Measurements from ENCODE around the gene FAM3A. TPM values are rescaled to one million over a fixed set of nuclear protein-coding genes. Genes with fewer than 3 reads are reported as not detected.
A peak's percentile ranks its signal among the peaks of the same experiment; 100 is the strongest.

FAM3A gene
- total and polyA plus RNA-seq, 2 of the 4 experiments (the other 2 are of a cell fraction) = 14.0 to 47.2 TPM

GRCh38 chrX:154529206-154529612 is 13.2 kb upstream of the FAM3A start:
- ChIA-PET CTCF (no interaction called here), POLR2A (ENCODE audit: unreplicated experiment) (no interaction called here)
- no peak overlapping the region for H2BK15ac ChIP-seq (ENCODE audit: low read depth, low read length)
- no peak overlapping the region for H2BK5ac ChIP-seq (ENCODE audit: low read depth, low read length, poor library complexity, severe bottlenecking)
- 0 out of 2 replicates have a peak, but pooled peaks cover 2% of the 10 kb centered on the region for H3K9me1 ChIP-seq (ENCODE audit: insufficient read depth, low read length)
- H4K5ac ChIP-seq (ENCODE audit: low read depth, low read length) = no peak overlapping the region
- H3K18ac ChIP-seq (ENCODE audit: low read depth, low read length) = no peak overlapping the region
- BruUV-seq (replicated peaks) = no TSS peak
- no peaks in the 10 kb centered on the region for H3K9me3 ChIP-seq (ENCODE audit: control insufficient read depth, insufficient read depth, low read length)
- DNase-seq (peak; percentile 15), ATAC-seq (ENCODE audit: low read depth) (peak; percentile 20; the same call in 1 of the 2 replicates)
- H3K4me1 ChIP-seq (ENCODE audit: control insufficient read depth, insufficient read depth, low read length) = peaks cover 10% of the 10 kb centered on the region
- no peak overlapping the region; a peak in 1 of 4 replicates for H4K8ac ChIP-seq (ENCODE audit: low read depth in 2 of 2, low read length in 2 of 2)
- H3K9ac ChIP-seq (ENCODE audit: low read depth, low read length) = no peak overlapping the region
- TF ChIP-seq RAD21 (IDR thresholded peaks at IDR 0.05; ENCODE audit: low read length) (no peak), CEBPB (IDR thresholded peaks at IDR 0.05; ENCODE audit: low read depth, low read length) (peak; percentile 47; the same call in 1 of the 2 replicates)
- no peak overlapping the region for H2AK5ac ChIP-seq (ENCODE audit: low read depth, low read length)
- H3K27me3 ChIP-seq (ENCODE audit: control insufficient read depth, insufficient read depth, low read length) = no peaks in the 10 kb centered on the region
- H3K4me3 ChIP-seq (ENCODE audit: insufficient read depth, low read depth, low read length) = no peak overlapping the region
- intact Hi-C loops (cut with micrococcal nuclease) (no loop called here), in situ Hi-C loops (cut with MboI; ENCODE audit: low sequenced_read_pairs) (loop anchor here (25.0 kb wide), 1 partner anchor 1567 kb away; no protein-coding TSS in a partner anchor), dilution Hi-C loops (cut with HindIII; ENCODE audit: low sequenced_read_pairs, unreplicated experiment) (no loop called here)
- H3K14ac ChIP-seq (replicated peaks; ENCODE audit: low read depth, low read length) = no peak overlapping the region
- H3K56ac ChIP-seq (ENCODE audit: extremely low read depth, insufficient read depth, low read length) = no peak overlapping the region
- H2AK9ac ChIP-seq (replicated peaks; ENCODE audit: low read depth, low read length, poor library complexity) = no peak overlapping the region
- H3K4ac ChIP-seq (ENCODE audit: low read depth, low read length) = no peak overlapping the region
- no peak overlapping the region for H2AFZ ChIP-seq (replicated peaks; ENCODE audit: low read length, poor library complexity)
- no peak overlapping the region for H3K4me2 ChIP-seq (ENCODE audit: low read depth, low read length)
- no peak overlapping the region for H2BK120ac ChIP-seq (ENCODE audit: low read depth, low read length)
- peaks cover 0 to 6% of the 10 kb centered on the region in 2 experiments; a peak in 2 of 4 replicates for H3K79me1 ChIP-seq (ENCODE audit: low read depth in 1 of 2, low read length in 2 of 2)
- H4K91ac ChIP-seq (ENCODE audit: insufficient read depth, low read depth, low read length) = no peak overlapping the region
- H2BK20ac ChIP-seq (ENCODE audit: low read depth, low read length) = no peak overlapping the region
- H3K23ac ChIP-seq (ENCODE audit: low read depth, low read length) = no peak overlapping the region
- H3K36me3 ChIP-seq (ENCODE audit: control insufficient read depth, insufficient read depth, low read length) = peaks cover 33% of the 10 kb centered on the region; the same call in 1 of the 2 replicates
- H4K20me1 ChIP-seq (ENCODE audit: insufficient read depth, low read length) = 0 out of 2 replicates have a peak, but pooled peaks cover under 1% of the 10 kb centered on the region
- H3K27ac ChIP-seq (ENCODE audit: insufficient read depth, low read length) = no peak overlapping the region
- WGBS, 2 experiments (ENCODE audit: extremely low coverage in 2 of 2, insufficient read length in 1 of 2) = 76% methylated on average over 2 of the region's 6 CpGs; no CpG with 5 or more reads in 1 of the 2 experiments
